ENCODE measurements around the gene GBX1. TPM values are rescaled to one million over a fixed set of nuclear protein-coding genes. Genes with fewer than 3 reads are reported as not detected.

Gene GBX1
- total RNA-seq, 2 donors from 2014 or later = not detected

- intact Hi-C loops (cut with DNase I, micrococcal nuclease) = no loop called here
- no peak for DNase-seq
- no peak for ATAC-seq
These were observed 28.3 kb upstream of the GBX1 start for GRCh38 chr7:151195616-151196450.

- intact Hi-C loops (cut with DNase I, micrococcal nuclease) = no loop called here
- no peak for ATAC-seq
- DNase-seq = no peak
These were observed 26.7 kb upstream of the GBX1 start for GRCh38 chr7:151194188-151194587.

DNA sequence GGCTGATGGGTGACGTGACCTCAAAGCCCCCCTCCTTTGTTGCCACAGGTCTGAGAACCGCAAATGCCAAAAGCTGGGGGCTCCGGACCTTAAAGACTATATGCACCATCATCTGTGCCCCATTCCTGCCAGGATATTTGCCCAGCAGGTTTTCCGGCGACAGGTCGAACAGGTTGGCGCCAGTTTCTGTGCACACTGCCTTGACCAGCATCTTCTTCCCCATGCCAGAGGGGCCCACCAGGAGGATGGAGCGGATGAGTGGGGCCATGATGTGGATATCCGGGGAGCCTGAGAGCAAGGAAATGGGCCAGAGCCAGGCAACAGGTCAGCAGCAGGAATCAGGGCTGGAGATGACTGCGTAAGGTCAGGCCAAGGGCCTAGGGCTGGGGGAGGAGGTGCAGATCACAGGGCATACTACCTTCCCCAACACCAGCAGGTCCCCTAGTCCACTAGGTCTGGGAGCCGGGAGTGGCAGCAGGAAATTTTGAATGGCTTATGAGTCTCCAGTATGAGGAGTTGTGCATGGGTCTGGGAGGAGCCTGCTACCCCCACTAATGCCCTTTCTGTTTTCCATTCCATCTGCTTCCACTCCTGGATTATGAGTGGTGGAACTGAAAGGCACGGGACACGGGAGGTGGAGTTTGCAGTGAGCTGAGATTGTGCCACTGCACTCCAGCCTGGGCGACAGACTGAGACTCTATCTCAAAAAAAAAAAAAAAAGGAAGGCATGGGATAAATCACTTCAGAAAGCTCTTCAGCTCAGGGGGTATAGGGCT lies 25.9 kb upstream of the GBX1 start:
- intact Hi-C loops (cut with DNase I, micrococcal nuclease) = no loop called here
- DNase-seq = no peak
- no peak for ATAC-seq

GRCh38 chr7:151192002-151192539 lies 24.6 kb upstream of the GBX1 start:
- intact Hi-C loops (cut with DNase I, micrococcal nuclease) = no loop called here
- no peak for ATAC-seq
- no peak for DNase-seq

DNA sequence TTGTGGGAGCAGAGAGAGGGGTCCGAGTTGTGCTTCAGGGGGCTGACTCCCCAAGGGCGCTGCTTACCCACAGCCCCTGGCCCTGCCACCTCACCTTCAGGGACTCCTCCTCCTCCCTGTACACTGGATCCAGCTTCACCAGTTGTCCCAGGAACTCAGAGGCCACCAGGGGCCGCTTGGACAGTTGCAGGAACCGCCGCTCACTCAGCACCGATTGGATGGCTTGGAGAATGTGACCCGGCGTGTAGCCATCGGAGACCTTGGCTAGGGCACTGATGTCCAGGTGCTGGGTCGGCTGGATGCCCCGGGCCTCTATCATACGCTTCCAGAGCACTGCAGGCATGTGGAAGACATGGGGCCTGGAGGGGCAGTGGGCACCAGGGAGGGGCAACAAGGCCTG lies 24.1 kb upstream of the GBX1 start:
- intact Hi-C loops (cut with DNase I, micrococcal nuclease) = no loop called here
- ATAC-seq (no peak), DNase-seq (no peak)

DNA sequence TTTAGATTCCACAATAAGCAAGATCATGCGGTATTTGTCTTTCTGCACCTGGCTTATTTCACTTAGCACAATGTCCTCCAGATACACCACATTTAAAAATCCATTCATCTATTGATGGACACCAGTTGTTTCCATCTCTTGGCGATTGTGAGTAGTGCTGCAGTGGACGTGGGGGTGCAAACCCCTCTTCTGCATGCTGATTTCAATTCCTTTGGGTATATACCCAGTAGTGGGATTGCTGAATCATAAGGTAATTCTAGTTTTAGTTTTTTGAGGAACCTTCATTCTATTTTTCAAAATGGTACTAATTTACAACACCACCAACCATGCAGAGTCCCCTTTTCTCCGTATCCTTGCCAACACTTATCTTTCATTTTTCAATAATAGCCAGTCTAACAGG lies 21.5 kb upstream of the GBX1 start:
- no peak for ATAC-seq
- intact Hi-C loops (cut with DNase I, micrococcal nuclease) = loop anchor here in 1 of 2 donors (2.0 kb wide), 1 partner anchor 34 kb away; no protein-coding TSS in a partner anchor
- no peak for DNase-seq

DNA sequence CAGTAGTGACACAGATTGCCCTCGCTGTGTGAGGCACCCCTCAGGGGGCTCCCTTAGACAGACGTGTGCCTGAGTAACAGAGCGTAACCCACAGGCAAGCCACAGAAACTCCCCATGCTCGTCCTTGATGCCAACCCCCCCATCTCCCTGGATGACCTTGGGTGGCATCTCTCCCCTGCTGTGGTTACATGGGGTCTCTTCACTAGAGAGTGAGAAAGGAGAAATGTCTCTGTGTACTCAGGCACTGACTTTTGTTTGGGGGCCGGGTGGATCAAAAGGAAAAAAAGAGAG lies 20.7 kb upstream of the GBX1 start:
- no peak for ATAC-seq
- no peak for DNase-seq
- intact Hi-C loops (cut with DNase I, micrococcal nuclease) = loop anchor here in 1 of 2 donors (2.0 kb wide), 1 partner anchor 33 kb away; no protein-coding TSS in a partner anchor

DNA sequence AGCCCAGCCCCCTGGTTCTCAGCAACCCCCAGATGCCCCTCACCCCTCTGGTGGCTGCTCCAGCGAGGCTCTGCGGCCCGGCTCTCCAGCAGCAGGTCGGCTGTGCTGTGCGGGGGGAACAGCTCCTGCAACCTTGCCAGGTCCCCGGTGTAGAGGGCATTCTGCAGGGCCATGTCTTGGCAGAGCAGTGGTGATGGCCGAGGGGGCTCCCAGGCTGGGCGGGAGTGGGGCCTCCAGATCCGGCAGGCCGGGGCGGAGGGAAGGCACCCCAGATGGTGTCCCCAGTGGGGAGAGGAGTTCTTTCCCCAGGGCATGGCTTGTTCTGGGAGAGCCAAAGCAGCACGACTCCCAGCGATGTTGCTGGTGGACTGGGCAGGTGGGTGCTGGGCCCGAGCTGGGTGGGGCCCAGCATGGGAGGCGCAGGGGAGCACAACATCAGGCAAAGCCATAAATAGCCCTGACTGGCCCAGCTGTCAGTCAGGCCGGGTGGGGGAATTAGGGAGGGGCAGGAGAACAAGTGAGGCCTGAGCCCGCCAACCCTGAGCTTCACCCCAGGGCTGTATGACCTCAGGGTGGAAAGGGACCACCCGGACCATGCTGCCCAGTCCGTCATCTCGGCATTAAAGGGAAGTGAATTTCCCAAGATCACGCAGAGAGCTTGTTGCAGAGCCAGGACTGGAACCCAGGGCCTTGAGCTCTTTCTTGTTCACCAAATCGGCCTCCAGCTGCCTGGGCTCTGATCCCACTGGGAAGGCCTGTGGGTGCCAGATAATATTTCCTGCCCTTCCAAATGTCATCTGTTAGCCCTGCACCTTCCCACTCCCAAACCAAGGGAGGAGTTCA lies 20.1 kb upstream of the GBX1 start:
- no peak for DNase-seq
- ATAC-seq = no peak
- intact Hi-C loops (cut with DNase I, micrococcal nuclease) = loop anchor here in 1 of 2 donors (2.0 kb wide), 1 partner anchor 33 kb away; no protein-coding TSS in a partner anchor

GRCh38 chr7:151186640-151187408 lies 19.3 kb upstream of the GBX1 start, which contains the start of gene ASB10:
ASB10 (minus strand) TSS chr7:151187250; CDS start chr7:151187130, 120 bp downstream.
- ATAC-seq (no peak), DNase-seq (no peak)
- intact Hi-C loops (cut with DNase I, micrococcal nuclease) = no loop called here

GRCh38 chr7:151185762-151186639 lies 18.5 kb upstream of the GBX1 start:
- DNase-seq = no peak
- intact Hi-C loops (cut with DNase I, micrococcal nuclease) = no loop called here
- no peak for ATAC-seq

- intact Hi-C loops (cut with DNase I, micrococcal nuclease) = no loop called here
- DNase-seq (no peak), ATAC-seq (no peak)
These were observed 13.5 kb upstream of the GBX1 start for GRCh38 chr7:151181011-151181431.

DNA sequence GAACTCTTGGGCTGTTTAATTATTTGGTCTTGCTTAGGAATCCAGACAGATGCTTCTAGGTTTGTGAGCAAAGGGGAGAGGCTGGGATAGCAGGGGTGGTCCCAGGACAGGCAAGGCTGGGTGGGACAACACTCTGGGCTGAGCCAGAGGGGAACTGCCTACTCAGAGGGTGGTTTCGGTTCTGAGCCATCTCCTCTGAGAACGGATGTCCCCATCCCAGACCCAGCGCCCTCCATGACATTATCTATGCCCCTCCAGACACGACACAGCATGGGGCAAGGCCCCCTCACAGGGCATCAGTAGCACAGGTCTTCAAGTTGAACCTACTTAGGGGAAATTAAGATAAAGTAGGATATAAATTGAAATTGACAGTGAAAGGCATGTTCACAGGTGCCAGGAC lies 12.5 kb upstream of the GBX1 start:
- ATAC-seq (no peak), DNase-seq (no peak)
- intact Hi-C loops (cut with DNase I, micrococcal nuclease) = no loop called here

GRCh38 chr7:151179287-151179860 lies 11.9 kb upstream of the GBX1 start:
- ATAC-seq = no peak
- no peak for DNase-seq
- intact Hi-C loops (cut with DNase I, micrococcal nuclease) = no loop called here

- intact Hi-C loops (cut with DNase I, micrococcal nuclease) = no loop called here
- no peak for DNase-seq
- ATAC-seq = no peak
These were observed 11.3 kb upstream of the GBX1 start for GRCh38 chr7:151178831-151179230.

DNA sequence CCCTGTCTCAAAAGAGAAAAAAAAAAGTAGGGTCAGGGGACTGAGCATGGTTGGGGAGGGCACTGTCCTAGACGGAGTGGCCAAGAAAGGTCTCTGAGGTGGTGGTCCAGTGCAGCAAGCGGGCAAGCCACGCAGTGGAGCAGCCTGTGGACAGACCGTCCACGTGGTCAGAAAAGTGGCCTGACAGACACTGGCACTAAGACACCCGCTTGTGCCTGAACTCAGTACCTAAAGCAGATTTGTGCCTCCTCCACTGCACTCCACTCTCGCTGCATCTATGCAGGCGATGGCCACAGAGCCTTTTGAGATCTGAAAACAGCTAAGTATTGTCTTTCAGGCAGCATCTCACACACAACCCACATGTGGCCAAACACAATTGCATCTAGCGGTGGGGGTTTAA lies 10.7 kb upstream of the GBX1 start:
- DNase-seq (no peak), ATAC-seq (no peak)
- intact Hi-C loops (cut with DNase I, micrococcal nuclease) = no loop called here

DNA sequence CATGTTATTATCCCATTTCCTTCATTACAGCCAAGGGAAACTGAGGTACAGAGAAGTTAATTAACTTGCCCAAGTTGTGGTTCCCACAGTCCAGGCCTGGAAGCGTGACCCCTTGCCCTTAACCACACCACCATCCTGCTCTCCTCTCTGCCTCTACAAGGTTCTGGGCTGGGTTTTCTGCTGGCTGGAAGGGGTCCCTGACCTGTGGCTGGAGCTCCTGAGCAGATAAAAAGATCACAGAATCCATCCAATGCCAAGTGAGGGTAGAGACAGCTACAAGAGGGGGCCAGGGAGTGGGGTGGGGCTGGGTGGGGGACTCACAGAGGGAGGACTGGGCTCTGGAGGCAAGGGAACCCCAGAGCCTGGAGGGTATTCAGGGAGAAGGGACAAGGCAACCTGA lies 9.8 kb upstream of the GBX1 start:
- ATAC-seq (no peak), DNase-seq (no peak)
- intact Hi-C loops (cut with DNase I, micrococcal nuclease) = no loop called here

DNA sequence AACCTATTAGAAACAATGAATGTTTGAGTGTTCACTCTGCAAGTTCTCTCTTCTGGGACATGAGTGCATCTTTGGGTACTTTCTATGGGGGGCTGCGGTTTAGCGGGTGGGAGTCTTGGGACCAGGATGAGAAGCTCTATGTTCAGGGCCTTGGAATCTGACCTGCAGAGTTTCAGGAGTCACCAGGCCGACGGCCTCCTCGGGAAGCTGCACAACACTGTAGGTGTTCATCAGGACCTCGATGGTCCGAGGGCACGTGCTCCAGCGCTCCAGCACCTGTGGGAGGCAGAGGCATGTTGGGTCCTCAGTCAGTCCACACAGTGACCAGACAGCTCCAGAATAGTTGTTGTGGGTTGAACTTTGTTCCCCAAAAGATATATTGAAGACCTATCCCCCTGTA lies 8.9 kb upstream of the GBX1 start:
- DNase-seq (no peak), ATAC-seq (no peak)
- intact Hi-C loops (cut with DNase I, micrococcal nuclease) = no loop called here

Data from left colon (tissue), 2 donors.